Sigmoid colon (tissue), 7 donors: ENCODE data around the gene FBXO3. TPM values are rescaled to one million over a fixed set of nuclear protein-coding genes. Genes with fewer than 3 reads are reported as not detected.
A peak's percentile ranks its signal among the peaks of the same experiment; 100 is the strongest.

Experiments used
- DNase-seq: peaks from one replicate; pipeline ENCODE4 v3.0.0-alpha.2; 2019
- H3K27ac ChIP-seq, 4 donors: fragments of 200-600 bp; sonication (generic); one replicate each; pipeline ENCODE4 v1.5.1; 2016 to 2019; ENCODE audit warnings: mild to moderate bottlenecking in 1 of 4
- H3K27me3 ChIP-seq, 3 donors: fragments of 200-600 bp; sonication (generic); one replicate each; pipeline ENCODE4 v1.5.1; 2019; ENCODE audit warnings: mild to moderate bottlenecking in 1 of 3
- H3K36me3 ChIP-seq, 4 donors: fragments of 200-600 bp; sonication (generic); one replicate each; pipeline ENCODE4 v1.5.1; 2016 to 2019
- H3K4me1 ChIP-seq, 4 donors: fragments of 200-600 bp; sonication (generic); one replicate each; pipeline ENCODE4 v1.5.1; 2017 to 2019
- H3K4me3 ChIP-seq, 4 donors: fragments of 200-600 bp; sonication (generic); one replicate each; pipeline ENCODE4 v1.5.1; 2017 to 2019; ENCODE audit warnings: mild to moderate bottlenecking in 2 of 4, moderate library complexity in 1 of 4
- H3K9me3 ChIP-seq, 4 donors: fragments of 200-600 bp in 3 of 4; sonication (generic) in 3 of 4; one replicate each; pipeline versions ENCODE4 v1.5.1 to v1.6.1; 2013 to 2019
- CTCF ChIP-seq, 4 experiments: fragments of 450-650 bp in 3 of 4; fragments of 200-600 bp in 1 of 4; IDR thresholded peaks; one replicate each; pipeline ENCODE4 v1.5.1; 2016 to 2019; ENCODE audit warnings: antibody characterized with exemption in 4 of 4, mild to moderate bottlenecking in 3 of 4, moderate library complexity in 2 of 4
- EP300 ChIP-seq, 4 donors: sonication (generic); formaldehyde crosslinking; IDR thresholded peaks; one replicate each; pipeline ENCODE4 v1.6.1; 2017; ENCODE audit warnings: antibody characterized with exemption in 4 of 4
- POLR2A ChIP-seq, 2 donors: fragments of 450-650 bp; IDR thresholded peaks; one replicate each; pipeline ENCODE4 v1.6.1; 2016; ENCODE audit warnings: antibody characterized with exemption in 2 of 2, mild to moderate bottlenecking in 2 of 2, moderate library complexity in 2 of 2
- POLR2AphosphoS5 ChIP-seq, 4 donors: sonication (generic); formaldehyde crosslinking; IDR thresholded peaks; one replicate each; pipeline ENCODE4 v1.6.1; 2017; ENCODE audit warnings: antibody characterized with exemption in 4 of 4
- WGBS, 2 donors: extraction: QIAGEN DNeasy Blood & Tissue Kit; methylation state at CpG; one replicate each; pipeline ENCODE4 v1.1.7; 2013; 5-methylcytosine and 5-hydroxymethylcytosine counted together
- intact Hi-C: fragments of 100-400 bp; cut with DNase I; formaldehyde crosslinking; loops from one replicate; pipeline ENCODE4 v1.15.1; 2023
- polyA plus RNA-seq, 3 donors: library from polyadenylated mRNA; stranded (reverse); fragments of 200-250 nt; gene quantifications; one replicate each; pipeline ENCODE4 v1.2.3, GENCODE V29; 2013
- total RNA-seq, 4 donors: library from RNA; depleted of rRNA; stranded (reverse); fragments of >200 nt; gene quantifications; one replicate each; pipeline ENCODE4 v1.1.0, GENCODE V29; 2016
- donor health status: healthy with polysubstance abuse.
- donor health status: Bipolar disorder and iron deficiency.
- donor health status: healthy.

FBXO3 gene
- total and polyA plus RNA-seq, 7 donors: 20.2 to 53.5 (median 36.8) TPM

- Histone ChIP-seq H3K9me3 (no peaks in the 10 kb centered on the region), H3K36me3 (peaks cover 0 to 98% (median 21%) of the 10 kb centered on the region in 4 donors), H3K4me1 (peaks cover 0 to 2% (median under 1%) of the 10 kb centered on the region in 4 donors), H3K27ac (no peak overlapping the region), H3K27me3 (no peaks in the 10 kb centered on the region), H3K4me3 (no peak overlapping the region)
- TF ChIP-seq CTCF (IDR thresholded peaks at IDR 0.05) (no peak), EP300 (IDR thresholded peaks at IDR 0.05) (no peak)
- intact Hi-C loops: no loop called here
- no peak for DNase-seq
- 50 to 68% methylated on average over 4 of the region's 4 CpGs for WGBS, 2 donors
These were observed 20.9 kb downstream of the FBXO3 start for GRCh38 chr11:33753304-33753967.

- peaks cover 0 to 13% (median 10%) of the 10 kb centered on the region in 4 donors for H3K4me1 ChIP-seq
- no peak overlapping the region for H3K27ac ChIP-seq
- peaks cover 0 to 86% (median 13%) of the 10 kb centered on the region in 4 donors for H3K36me3 ChIP-seq
- no peak for DNase-seq
- intact Hi-C loops: no loop called here
- H3K9me3 ChIP-seq: no peaks in the 10 kb centered on the region
- WGBS, 2 donors: 93 to 94% methylated on average over 3 of the region's 3 CpGs
- no peaks in the 10 kb centered on the region for H3K27me3 ChIP-seq
- TF ChIP-seq CTCF (IDR thresholded peaks at IDR 0.05) (no peak), EP300 (IDR thresholded peaks at IDR 0.05) (no peak), POLR2A (IDR thresholded peaks at IDR 0.05) (no peak), POLR2AphosphoS5 (IDR thresholded peaks at IDR 0.05) (no peak)
- H3K4me3 ChIP-seq: no peak overlapping the region
These were observed 22.4 kb downstream of the FBXO3 start for GRCh38 chr11:33751878-33752277.

- H3K4me3 ChIP-seq: no peak overlapping the region
- TF ChIP-seq EP300 (IDR thresholded peaks at IDR 0.05) (no peak), CTCF (IDR thresholded peaks at IDR 0.05) (no peak), POLR2A (IDR thresholded peaks at IDR 0.05) (no peak), POLR2AphosphoS5 (IDR thresholded peaks at IDR 0.05) (no peak)
- no peaks in the 10 kb centered on the region for H3K9me3 ChIP-seq
- H3K36me3 ChIP-seq: peaks cover 2 to 71% (median 19%) of the 10 kb centered on the region in 4 donors
- no peak for DNase-seq
- WGBS, 2 donors: 11 to 53% methylated on average over 2 of the region's 2 CpGs
- intact Hi-C loops: no loop called here
- H3K4me1 ChIP-seq: peaks cover 0 to 13% (median 10%) of the 10 kb centered on the region in 4 donors
- H3K27ac ChIP-seq: peak overlapping the region in 2 of 4 donors; percentile 3 to 16
- H3K27me3 ChIP-seq: no peaks in the 10 kb centered on the region
These were observed 26.3 kb downstream of the FBXO3 start for GRCh38 chr11:33747979-33748378.

GRCh38 chr11:33743291-33743690, 31.0 kb downstream of the FBXO3 start:
- no peak overlapping the region for H3K4me3 ChIP-seq
- WGBS, 2 donors: 93 to 95% methylated on average over 5 of the region's 5 CpGs
- TF ChIP-seq POLR2A (IDR thresholded peaks at IDR 0.05): no peak
- TF ChIP-seq CTCF (IDR thresholded peaks at IDR 0.05): no peak
- TF ChIP-seq EP300 (IDR thresholded peaks at IDR 0.05): no peak
- no peak for TF ChIP-seq POLR2AphosphoS5 (IDR thresholded peaks at IDR 0.05)
- H3K27me3 ChIP-seq: no peaks in the 10 kb centered on the region
- DNase-seq: no peak
- peaks cover 4 to 45% (median 15%) of the 10 kb centered on the region in 4 donors for H3K36me3 ChIP-seq
- intact Hi-C loops: loop anchor here (5.0 kb wide), 1 partner anchor 201 kb away; no protein-coding TSS in a partner anchor
- H3K27ac ChIP-seq: no peak overlapping the region
- H3K4me1 ChIP-seq: peaks cover 0 to 9% (median 8%) of the 10 kb centered on the region in 4 donors
- H3K9me3 ChIP-seq: no peaks in the 10 kb centered on the region
